Neural cell (in vitro differentiated cells): ENCODE measurements around the gene APOC4.

ENCODE experiments used
- EP300 ChIP-seq: fragments of 450-650 bp; conservative IDR thresholded peaks from 2 replicates; pipeline ENCODE4 v1.6.1; 2014; ENCODE audit warnings: antibody characterized with exemption, mild to moderate bottlenecking, moderate library complexity; ENCODE audit not compliant: poor library complexity, severe bottlenecking
- EZH2 ChIP-seq: fragments of 200-600, 300-800 bp; shearing (Covaris generic), sonication (generic); IDR thresholded peaks from 2 replicates; pipeline ENCODE4 v1.6.1; 2014; ENCODE audit warnings: antibody characterized with exemption, low read length, borderline replicate concordance, mild to moderate bottlenecking; ENCODE audit not compliant: insufficient read depth, poor library complexity, severe bottlenecking
- POLR2AphosphoS5 ChIP-seq: IDR thresholded peaks from 2 replicates; pipeline ENCODE4 v1.6.1; 2012
- RAD21 ChIP-seq: fragments of 450-650 bp; conservative IDR thresholded peaks from 2 replicates; pipeline ENCODE4 v1.6.1; 2014; ENCODE audit warnings: antibody characterized with exemption, mild to moderate bottlenecking, moderate library complexity
- REST ChIP-seq: IDR thresholded peaks from 2 replicates; pipeline ENCODE4 v1.6.1; 2012; ENCODE audit warnings: borderline replicate concordance
- SMC3 ChIP-seq: fragments of 450-650 bp; conservative IDR thresholded peaks from 2 replicates; pipeline ENCODE4 v1.6.1; 2014; ENCODE audit warnings: antibody characterized with exemption, mild to moderate bottlenecking, moderate library complexity; ENCODE audit not compliant: poor library complexity
- TAF1 ChIP-seq: IDR thresholded peaks from 2 replicates; pipeline ENCODE4 v1.6.1; 2012; ENCODE audit warnings: low read depth
- TF ChIP-seq, protein P1 (sequence below): fragments of 450-650 bp; IDR thresholded peaks from 2 replicates; pipeline ENCODE4 v1.5.1; 2014; ENCODE audit warnings: antibody characterized with exemption, mild to moderate bottlenecking, moderate library complexity; ENCODE audit not compliant: poor library complexity, severe bottlenecking

DNA sequence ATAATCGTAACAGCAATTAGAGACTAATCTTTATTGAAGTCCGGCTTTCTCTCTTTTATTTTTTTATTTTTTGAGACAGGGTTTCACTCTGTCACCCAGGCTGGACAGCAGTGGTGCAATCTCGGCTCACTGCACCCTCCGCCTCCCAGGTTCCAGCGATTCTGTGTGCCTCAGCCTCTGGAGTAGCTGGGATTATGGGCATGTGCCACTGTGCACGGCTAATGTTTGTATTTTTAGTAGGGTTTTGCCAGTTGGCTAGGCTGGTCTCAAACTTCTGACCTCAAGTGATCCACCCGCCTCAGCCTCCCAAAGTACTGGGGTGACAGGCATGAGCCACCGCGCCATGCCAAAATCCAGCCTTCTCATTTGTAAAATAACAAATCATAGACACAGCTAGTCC lies 7.5 kb downstream of the APOC4 start:
- TF ChIP-seq, protein P1, sequence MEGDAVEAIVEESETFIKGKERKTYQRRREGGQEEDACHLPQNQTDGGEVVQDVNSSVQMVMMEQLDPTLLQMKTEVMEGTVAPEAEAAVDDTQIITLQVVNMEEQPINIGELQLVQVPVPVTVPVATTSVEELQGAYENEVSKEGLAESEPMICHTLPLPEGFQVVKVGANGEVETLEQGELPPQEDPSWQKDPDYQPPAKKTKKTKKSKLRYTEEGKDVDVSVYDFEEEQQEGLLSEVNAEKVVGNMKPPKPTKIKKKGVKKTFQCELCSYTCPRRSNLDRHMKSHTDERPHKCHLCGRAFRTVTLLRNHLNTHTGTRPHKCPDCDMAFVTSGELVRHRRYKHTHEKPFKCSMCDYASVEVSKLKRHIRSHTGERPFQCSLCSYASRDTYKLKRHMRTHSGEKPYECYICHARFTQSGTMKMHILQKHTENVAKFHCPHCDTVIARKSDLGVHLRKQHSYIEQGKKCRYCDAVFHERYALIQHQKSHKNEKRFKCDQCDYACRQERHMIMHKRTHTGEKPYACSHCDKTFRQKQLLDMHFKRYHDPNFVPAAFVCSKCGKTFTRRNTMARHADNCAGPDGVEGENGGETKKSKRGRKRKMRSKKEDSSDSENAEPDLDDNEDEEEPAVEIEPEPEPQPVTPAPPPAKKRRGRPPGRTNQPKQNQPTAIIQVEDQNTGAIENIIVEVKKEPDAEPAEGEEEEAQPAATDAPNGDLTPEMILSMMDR, result no peak
- TF ChIP-seq POLR2AphosphoS5, result no peak
- no peak for TF ChIP-seq TAF1
- TF ChIP-seq REST, result no peak
- TF ChIP-seq EZH2, result no peak
- no peak for TF ChIP-seq SMC3
- no peak for TF ChIP-seq EP300
- no peak for TF ChIP-seq RAD21
